ENCODE data around the gene PCNA. TPM values are rescaled to one million over a fixed set of nuclear protein-coding genes. Genes with fewer than 3 reads are reported as not detected.

PCNA gene
- total RNA-seq, result 63.4 and 65.6 TPM in 2 replicates
- long read RNA-seq, transcript PCNA-202 (7 exons, 1,359 nt), result minor isoform, 51 of 227 reads
- long read RNA-seq, transcript PCNA-201 (6 exons, 1,344 nt), result major isoform, 165 of 227 reads
- long read RNA-seq, partial matches to known transcripts, result 2 of 227 reads
- long read RNA-seq, other reads (novel, unspliced or antisense), result 9 of 227 reads

GRCh38 chr20:5119435-5120184 lies at the start of gene PCNA:
Gene PCNA, minus strand, starts transcription at chr20:5119958. Its CDS starts 160 bp downstream, at chr20:5119798.
- no peaks in the 10 kb centered on the region for H3K27me3 Mint-ChIP-seq (ENCODE audit: unreplicated experiment)
- H3K4me3 Mint-ChIP-seq (ENCODE audit: unreplicated experiment), result peak within 1 kb of the TSS; percentile 89
- peak; percentile 97 for DNase-seq (ENCODE audit: extremely low spot score, unreplicated experiment)
- peaks cover 22% of the 10 kb centered on the region for H3K36me3 Mint-ChIP-seq (ENCODE audit: unreplicated experiment)
- peak within 1 kb of the TSS; percentile 96 for H3K27ac Mint-ChIP-seq (ENCODE audit: unreplicated experiment)
- H3K4me1 Mint-ChIP-seq (ENCODE audit: unreplicated experiment), result peaks cover 29% of the 10 kb centered on the region
- peak; percentile 12 for TF ChIP-seq CTCF (IDR thresholded peaks at IDR 0.05)
- H3K9me3 Mint-ChIP-seq (ENCODE audit: unreplicated experiment), result no peaks in the 10 kb centered on the region

GRCh38 chr20:5168651-5169396 lies 49.1 kb upstream of the PCNA start:
- Mint-ChIP-seq H3K4me1 (ENCODE audit: unreplicated experiment) (peaks cover 48% of the 10 kb centered on the region), H3K36me3 (ENCODE audit: unreplicated experiment) (no peaks in the 10 kb centered on the region), H3K27ac (ENCODE audit: unreplicated experiment) (peak overlapping the region; percentile 95), H3K27me3 (ENCODE audit: unreplicated experiment) (no peaks in the 10 kb centered on the region), H3K4me3 (ENCODE audit: unreplicated experiment) (peak overlapping the region; percentile 35), H3K9me3 (ENCODE audit: unreplicated experiment) (no peaks in the 10 kb centered on the region)
- no peak for TF ChIP-seq CTCF (IDR thresholded peaks at IDR 0.05)
- DNase-seq (ENCODE audit: extremely low spot score, unreplicated experiment), result no peak

GRCh38 chr20:5164645-5165625 lies 45.2 kb upstream of the PCNA start:
- Mint-ChIP-seq H3K4me3 (ENCODE audit: unreplicated experiment) (no peak overlapping the region), H3K36me3 (ENCODE audit: unreplicated experiment) (no peaks in the 10 kb centered on the region), H3K27ac (ENCODE audit: unreplicated experiment) (no peak overlapping the region), H3K4me1 (ENCODE audit: unreplicated experiment) (peaks cover 36% of the 10 kb centered on the region), H3K27me3 (ENCODE audit: unreplicated experiment) (no peaks in the 10 kb centered on the region), H3K9me3 (ENCODE audit: unreplicated experiment) (peaks cover 3% of the 10 kb centered on the region)
- DNase-seq (ENCODE audit: extremely low spot score, unreplicated experiment), result no peak
- TF ChIP-seq CTCF (IDR thresholded peaks at IDR 0.05), result no peak

GRCh38 chr20:5161536-5162164 lies 41.9 kb upstream of the PCNA start:
- Mint-ChIP-seq H3K4me3 (ENCODE audit: unreplicated experiment) (no peak overlapping the region), H3K36me3 (ENCODE audit: unreplicated experiment) (no peaks in the 10 kb centered on the region), H3K27ac (ENCODE audit: unreplicated experiment) (no peak overlapping the region), H3K9me3 (ENCODE audit: unreplicated experiment) (peaks cover 3% of the 10 kb centered on the region), H3K4me1 (ENCODE audit: unreplicated experiment) (peaks cover 9% of the 10 kb centered on the region), H3K27me3 (ENCODE audit: unreplicated experiment) (no peaks in the 10 kb centered on the region)
- TF ChIP-seq CTCF (IDR thresholded peaks at IDR 0.05), result no peak
- no peak for DNase-seq (ENCODE audit: extremely low spot score, unreplicated experiment)

All from osteocyte (in vitro differentiated cells).